OCI-LY1 (cell line): ENCODE results near the gene GDF10.

Source experiments
- EZH2 ChIP-seq: fragments of 200-600 bp; sonication (generic), shearing (Covaris generic); IDR thresholded peaks from 2 replicates; pipeline ENCODE4 v1.8.0; 2017; ENCODE audit warnings: borderline replicate concordance, mixed run types, mild to moderate bottlenecking, antibody characterized with exemption, low read length, moderate library complexity, mixed read lengths
- TF ChIP-seq, protein P1 (sequence below): fragments of 200-600 bp; sonication (generic), shearing (Covaris generic); IDR thresholded peaks from 2 replicates; pipeline ENCODE4 v1.5.1; 2017; ENCODE audit warnings: mild to moderate bottlenecking, antibody characterized with exemption, low read length, moderate library complexity, mixed read lengths

GRCh38 chr10:47344996-47345870, 45.2 kb downstream of the GDF10 start:
- TF ChIP-seq, protein P1, sequence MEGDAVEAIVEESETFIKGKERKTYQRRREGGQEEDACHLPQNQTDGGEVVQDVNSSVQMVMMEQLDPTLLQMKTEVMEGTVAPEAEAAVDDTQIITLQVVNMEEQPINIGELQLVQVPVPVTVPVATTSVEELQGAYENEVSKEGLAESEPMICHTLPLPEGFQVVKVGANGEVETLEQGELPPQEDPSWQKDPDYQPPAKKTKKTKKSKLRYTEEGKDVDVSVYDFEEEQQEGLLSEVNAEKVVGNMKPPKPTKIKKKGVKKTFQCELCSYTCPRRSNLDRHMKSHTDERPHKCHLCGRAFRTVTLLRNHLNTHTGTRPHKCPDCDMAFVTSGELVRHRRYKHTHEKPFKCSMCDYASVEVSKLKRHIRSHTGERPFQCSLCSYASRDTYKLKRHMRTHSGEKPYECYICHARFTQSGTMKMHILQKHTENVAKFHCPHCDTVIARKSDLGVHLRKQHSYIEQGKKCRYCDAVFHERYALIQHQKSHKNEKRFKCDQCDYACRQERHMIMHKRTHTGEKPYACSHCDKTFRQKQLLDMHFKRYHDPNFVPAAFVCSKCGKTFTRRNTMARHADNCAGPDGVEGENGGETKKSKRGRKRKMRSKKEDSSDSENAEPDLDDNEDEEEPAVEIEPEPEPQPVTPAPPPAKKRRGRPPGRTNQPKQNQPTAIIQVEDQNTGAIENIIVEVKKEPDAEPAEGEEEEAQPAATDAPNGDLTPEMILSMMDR = no peak
- TF ChIP-seq EZH2 = no peak
